SK-N-SH treated with all-trans-retinoic acid at 6 μM for 48 hours (cell line): Measurements from ENCODE around the gene MAP3K1.

Source experiments
- ARNTL ChIP-seq: fragments of 450-650 bp; formaldehyde crosslinking; IDR thresholded peaks from 2 replicates; pipeline ENCODE4 v1.5.0; 2020; ENCODE audit warnings: low read depth, mild to moderate bottlenecking, moderate library complexity, borderline replicate concordance
- BACH2 ChIP-seq: fragments of 250-450 bp; sonication (Bioruptor Pico); IDR thresholded peaks from 2 replicates; pipeline ENCODE4 v1.9.0; 2021; ENCODE audit warnings: mild to moderate bottlenecking, borderline replicate concordance
- CSDC2 ChIP-seq: fragments of 250-450 bp; sonication (Bioruptor Pico); IDR thresholded peaks from 2 replicates; pipeline ENCODE4 v1.5.0; 2020; ENCODE audit warnings: mild to moderate bottlenecking, moderate library complexity
- ESRRG ChIP-seq: fragments of 250-450 bp; sonication (Bioruptor Pico); IDR thresholded peaks from 2 replicates; pipeline ENCODE4 v1.6.1; 2021; ENCODE audit warnings: mild to moderate bottlenecking
- OSR1 ChIP-seq: fragments of 250-450 bp; sonication (Bioruptor Pico); IDR thresholded peaks from 2 replicates; pipeline ENCODE4 v1.8.0; 2022; ENCODE audit warnings: moderate library complexity, mild to moderate bottlenecking, inconsistent platforms
- PATZ1 ChIP-seq: fragments of 250-450 bp; sonication (Bioruptor Pico); IDR thresholded peaks from 2 replicates; pipeline ENCODE4 v1.8.0; 2020; ENCODE audit warnings: mild to moderate bottlenecking, moderate library complexity, borderline replicate concordance
- RARB ChIP-seq: fragments of 250-450 bp; sonication (Bioruptor Pico); IDR thresholded peaks from 2 replicates; pipeline ENCODE4 v1.8.0; 2021; ENCODE audit warnings: mild to moderate bottlenecking, moderate library complexity
- ZC3H10 ChIP-seq: fragments of 250-450 bp; sonication (Bioruptor Pico); IDR thresholded peaks from 2 replicates; pipeline ENCODE4 v1.5.1; 2021; ENCODE audit warnings: mild to moderate bottlenecking, moderate library complexity
- ZFP3 ChIP-seq: fragments of 250-450 bp; sonication (Bioruptor Pico); IDR thresholded peaks from 2 replicates; pipeline ENCODE4 v1.5.0; 2020; ENCODE audit warnings: mild to moderate bottlenecking, moderate library complexity
- ZFP30 ChIP-seq: fragments of 450-650 bp; formaldehyde crosslinking; IDR thresholded peaks from 2 replicates; pipeline ENCODE4 v1.5.0; 2022; ENCODE audit warnings: mild to moderate bottlenecking, moderate library complexity
- ZNF70 ChIP-seq: fragments of 450-650 bp; formaldehyde crosslinking; IDR thresholded peaks from 2 replicates; pipeline ENCODE4 v1.5.0; 2020; ENCODE audit warnings: mild to moderate bottlenecking, moderate library complexity
- TF ChIP-seq, protein P1 (sequence below): fragments of 250-450 bp; sonication (Bioruptor Pico); IDR thresholded peaks from 2 replicates; pipeline ENCODE4 v1.5.1; 2020; ENCODE audit warnings: low read depth, mild to moderate bottlenecking, moderate library complexity
- TF ChIP-seq, protein P2 (sequence below): fragments of 250-450 bp; sonication (Bioruptor Pico); IDR thresholded peaks from 2 replicates; pipeline ENCODE4 v1.5.1; 2021; ENCODE audit warnings: mild to moderate bottlenecking, moderate library complexity

DNA sequence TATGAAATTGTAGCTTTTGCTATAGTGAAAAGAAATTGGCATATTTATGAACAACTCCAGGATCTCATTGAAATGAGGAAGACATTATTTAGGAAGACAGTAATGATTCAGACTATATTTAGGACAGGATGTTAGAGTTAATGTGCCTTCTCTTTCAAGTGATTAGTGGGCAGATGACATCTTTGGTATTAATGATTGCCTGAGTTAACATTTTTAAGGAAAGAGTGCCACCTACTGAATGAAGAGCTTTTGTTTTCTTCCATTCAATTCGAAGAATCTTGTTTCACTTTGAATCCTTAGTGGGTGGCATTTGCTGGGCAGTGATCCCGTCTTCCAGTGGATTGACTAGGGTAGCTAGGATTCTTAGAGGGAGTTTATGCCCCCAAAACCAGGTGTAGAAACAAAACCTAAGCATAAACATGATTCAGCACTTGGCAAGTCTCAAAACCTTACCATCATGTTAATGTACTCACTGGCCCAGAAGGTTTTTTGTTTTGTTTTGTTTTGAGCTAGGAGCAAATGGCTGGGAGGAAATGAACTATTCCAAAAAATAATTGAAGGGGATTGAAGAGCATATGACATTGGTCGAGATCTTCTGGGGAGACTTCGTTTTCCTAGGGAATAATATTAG lies 23.2 kb downstream of the MAP3K1 start:
- no peak for TF ChIP-seq ZC3H10
- no peak for TF ChIP-seq ARNTL (CRISPR knock-in tag)
- no peak for TF ChIP-seq OSR1 (CRISPR knock-in tag)
- no peak for TF ChIP-seq ESRRG (CRISPR knock-in tag)
- TF ChIP-seq PATZ1 (CRISPR knock-in tag) = no peak
- TF ChIP-seq RARB (CRISPR knock-in tag) = no peak
- TF ChIP-seq, protein P1, sequence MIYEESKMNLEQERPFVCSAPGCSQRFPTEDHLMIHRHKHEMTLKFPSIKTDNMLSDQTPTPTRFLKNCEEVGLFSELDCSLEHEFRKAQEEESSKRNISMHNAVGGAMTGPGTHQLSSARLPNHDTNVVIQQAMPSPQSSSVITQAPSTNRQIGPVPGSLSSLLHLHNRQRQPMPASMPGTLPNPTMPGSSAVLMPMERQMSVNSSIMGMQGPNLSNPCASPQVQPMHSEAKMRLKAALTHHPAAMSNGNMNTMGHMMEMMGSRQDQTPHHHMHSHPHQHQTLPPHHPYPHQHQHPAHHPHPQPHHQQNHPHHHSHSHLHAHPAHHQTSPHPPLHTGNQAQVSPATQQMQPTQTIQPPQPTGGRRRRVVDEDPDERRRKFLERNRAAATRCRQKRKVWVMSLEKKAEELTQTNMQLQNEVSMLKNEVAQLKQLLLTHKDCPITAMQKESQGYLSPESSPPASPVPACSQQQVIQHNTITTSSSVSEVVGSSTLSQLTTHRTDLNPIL (CRISPR knock-in tag) = no peak
- TF ChIP-seq, protein P2, sequence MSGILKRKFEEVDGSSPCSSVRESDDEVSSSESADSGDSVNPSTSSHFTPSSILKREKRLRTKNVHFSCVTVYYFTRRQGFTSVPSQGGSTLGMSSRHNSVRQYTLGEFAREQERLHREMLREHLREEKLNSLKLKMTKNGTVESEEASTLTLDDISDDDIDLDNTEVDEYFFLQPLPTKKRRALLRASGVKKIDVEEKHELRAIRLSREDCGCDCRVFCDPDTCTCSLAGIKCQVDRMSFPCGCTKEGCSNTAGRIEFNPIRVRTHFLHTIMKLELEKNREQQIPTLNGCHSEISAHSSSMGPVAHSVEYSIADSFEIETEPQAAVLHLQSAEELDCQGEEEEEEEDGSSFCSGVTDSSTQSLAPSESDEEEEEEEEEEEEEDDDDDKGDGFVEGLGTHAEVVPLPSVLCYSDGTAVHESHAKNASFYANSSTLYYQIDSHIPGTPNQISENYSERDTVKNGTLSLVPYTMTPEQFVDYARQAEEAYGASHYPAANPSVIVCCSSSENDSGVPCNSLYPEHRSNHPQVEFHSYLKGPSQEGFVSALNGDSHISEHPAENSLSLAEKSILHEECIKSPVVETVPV (CRISPR knock-in tag) = no peak
- TF ChIP-seq ZNF70 (CRISPR knock-in tag) = no peak
- TF ChIP-seq BACH2 = no peak
- no peak for TF ChIP-seq ZFP3 (CRISPR knock-in tag)
- no peak for TF ChIP-seq ZFP30 (CRISPR knock-in tag)
- no peak for TF ChIP-seq CSDC2 (CRISPR knock-in tag)
